Gastroesophageal sphincter (tissue), 3 donors: ENCODE results near the gene CC2D2A.

ENCODE experiments used
- EP300 ChIP-seq: sonication (generic); formaldehyde crosslinking; IDR thresholded peaks from one replicate; pipeline ENCODE4 v1.6.1; 2017; ENCODE audit warnings: antibody characterized with exemption, mild to moderate bottlenecking
- POLR2AphosphoS5 ChIP-seq: sonication (generic); formaldehyde crosslinking; IDR thresholded peaks from one replicate; pipeline ENCODE4 v1.6.1; 2017; ENCODE audit warnings: antibody characterized with exemption
- TF ChIP-seq, protein P1 (sequence below), 4 experiments: fragments of 200-600 bp in 2 of 4; fragments of 450-650 bp in 2 of 4; sonication (generic) in 1 of 4; IDR thresholded peaks; one replicate each; pipeline ENCODE4 v1.5.1; 2017 to 2019; ENCODE audit warnings: antibody characterized with exemption in 4 of 4, mild to moderate bottlenecking in 2 of 4, moderate library complexity in 2 of 4

DNA sequence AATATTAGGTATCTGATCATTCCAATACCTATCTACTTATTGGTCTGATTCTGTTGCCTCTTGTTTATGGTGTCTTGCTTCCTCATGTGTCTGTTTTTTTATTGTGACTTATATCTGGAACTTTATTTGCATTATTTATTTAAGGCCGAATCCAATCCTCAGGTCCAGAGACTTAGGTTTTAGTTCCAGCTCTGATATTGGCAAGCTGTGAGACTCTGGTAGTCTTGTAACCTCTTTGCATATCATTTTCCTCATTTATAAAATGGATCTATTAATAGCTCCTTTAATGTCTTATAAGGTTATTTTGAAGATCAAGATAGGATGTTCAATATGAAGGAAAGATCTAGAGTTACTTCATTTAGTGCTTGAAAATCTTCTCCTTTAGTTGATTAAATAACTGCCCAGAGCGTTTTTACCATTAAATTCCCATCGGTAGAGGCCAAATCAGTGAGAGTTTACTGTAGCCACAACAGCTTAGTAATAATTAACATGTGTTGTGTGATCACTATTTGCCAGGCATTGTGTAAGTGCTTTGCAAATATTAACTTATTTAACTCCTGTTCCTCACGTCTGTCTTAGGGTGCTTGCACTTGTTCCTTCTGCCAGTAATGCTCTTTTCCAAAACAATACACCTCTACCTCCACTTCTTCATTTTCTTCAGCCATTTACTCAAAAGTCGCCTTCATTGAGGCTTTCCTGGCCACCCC, 82.2 kb downstream of the CC2D2A start:
- TF ChIP-seq POLR2AphosphoS5, result no peak
- TF ChIP-seq, protein P1, sequence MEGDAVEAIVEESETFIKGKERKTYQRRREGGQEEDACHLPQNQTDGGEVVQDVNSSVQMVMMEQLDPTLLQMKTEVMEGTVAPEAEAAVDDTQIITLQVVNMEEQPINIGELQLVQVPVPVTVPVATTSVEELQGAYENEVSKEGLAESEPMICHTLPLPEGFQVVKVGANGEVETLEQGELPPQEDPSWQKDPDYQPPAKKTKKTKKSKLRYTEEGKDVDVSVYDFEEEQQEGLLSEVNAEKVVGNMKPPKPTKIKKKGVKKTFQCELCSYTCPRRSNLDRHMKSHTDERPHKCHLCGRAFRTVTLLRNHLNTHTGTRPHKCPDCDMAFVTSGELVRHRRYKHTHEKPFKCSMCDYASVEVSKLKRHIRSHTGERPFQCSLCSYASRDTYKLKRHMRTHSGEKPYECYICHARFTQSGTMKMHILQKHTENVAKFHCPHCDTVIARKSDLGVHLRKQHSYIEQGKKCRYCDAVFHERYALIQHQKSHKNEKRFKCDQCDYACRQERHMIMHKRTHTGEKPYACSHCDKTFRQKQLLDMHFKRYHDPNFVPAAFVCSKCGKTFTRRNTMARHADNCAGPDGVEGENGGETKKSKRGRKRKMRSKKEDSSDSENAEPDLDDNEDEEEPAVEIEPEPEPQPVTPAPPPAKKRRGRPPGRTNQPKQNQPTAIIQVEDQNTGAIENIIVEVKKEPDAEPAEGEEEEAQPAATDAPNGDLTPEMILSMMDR (IDR thresholded peaks at IDR 0.05), result no peak
- TF ChIP-seq EP300, result no peak
